Measurements from ENCODE around the gene ARHGAP24.

The ARHGAP24 gene

DNA sequence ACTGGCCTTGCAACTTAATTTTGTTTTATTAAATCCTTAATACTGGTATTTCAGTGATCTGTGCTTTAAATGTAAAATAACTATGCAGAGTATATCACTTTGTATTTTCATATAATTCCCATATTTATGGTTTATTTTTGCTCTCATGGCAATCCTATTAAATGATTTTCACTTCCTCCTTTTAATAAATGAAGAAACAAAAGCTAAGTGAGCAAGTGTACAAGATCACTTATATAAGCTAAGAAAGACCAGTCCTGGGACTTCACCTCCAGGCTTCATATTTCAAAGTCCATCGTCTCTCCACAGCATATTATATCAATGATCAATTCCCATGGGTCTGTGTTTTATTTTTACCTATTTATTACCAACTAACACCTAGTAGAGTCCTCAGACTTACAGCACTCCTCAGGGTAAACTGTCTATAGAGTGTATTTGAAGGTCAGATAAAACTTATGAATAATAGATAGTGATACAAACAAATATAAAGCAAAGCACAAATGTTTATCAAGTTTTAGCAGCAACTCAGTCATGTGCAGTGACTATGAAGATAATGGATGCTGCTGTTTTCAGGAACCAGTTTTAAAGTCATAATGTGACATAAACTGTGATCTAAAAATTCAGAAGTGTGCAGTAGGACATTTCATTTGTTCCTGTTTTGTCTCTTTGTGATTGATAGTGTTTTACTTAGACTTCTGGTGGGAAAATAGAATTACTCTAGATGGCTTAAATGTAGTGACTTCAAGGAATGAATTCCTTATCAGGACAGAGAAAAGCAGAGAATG lies 56.8 kb downstream of the ARHGAP24 start:
- no peak overlapping the region for H3K27ac Mint-ChIP-seq
- no peaks in the 10 kb centered on the region for H3K27me3 Mint-ChIP-seq (ENCODE audit: low read depth)
- no peak overlapping the region for H3K4me3 Mint-ChIP-seq
- TF ChIP-seq, protein P1, sequence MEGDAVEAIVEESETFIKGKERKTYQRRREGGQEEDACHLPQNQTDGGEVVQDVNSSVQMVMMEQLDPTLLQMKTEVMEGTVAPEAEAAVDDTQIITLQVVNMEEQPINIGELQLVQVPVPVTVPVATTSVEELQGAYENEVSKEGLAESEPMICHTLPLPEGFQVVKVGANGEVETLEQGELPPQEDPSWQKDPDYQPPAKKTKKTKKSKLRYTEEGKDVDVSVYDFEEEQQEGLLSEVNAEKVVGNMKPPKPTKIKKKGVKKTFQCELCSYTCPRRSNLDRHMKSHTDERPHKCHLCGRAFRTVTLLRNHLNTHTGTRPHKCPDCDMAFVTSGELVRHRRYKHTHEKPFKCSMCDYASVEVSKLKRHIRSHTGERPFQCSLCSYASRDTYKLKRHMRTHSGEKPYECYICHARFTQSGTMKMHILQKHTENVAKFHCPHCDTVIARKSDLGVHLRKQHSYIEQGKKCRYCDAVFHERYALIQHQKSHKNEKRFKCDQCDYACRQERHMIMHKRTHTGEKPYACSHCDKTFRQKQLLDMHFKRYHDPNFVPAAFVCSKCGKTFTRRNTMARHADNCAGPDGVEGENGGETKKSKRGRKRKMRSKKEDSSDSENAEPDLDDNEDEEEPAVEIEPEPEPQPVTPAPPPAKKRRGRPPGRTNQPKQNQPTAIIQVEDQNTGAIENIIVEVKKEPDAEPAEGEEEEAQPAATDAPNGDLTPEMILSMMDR (IDR thresholded peaks at IDR 0.05; ENCODE audit: unreplicated experiment in 3 of 3), result no peak
- H3K4me1 Mint-ChIP-seq, result no peaks in the 10 kb centered on the region
- H3K9me3 Mint-ChIP-seq, result no peaks in the 10 kb centered on the region
- H3K36me3 Mint-ChIP-seq (ENCODE audit: low read depth), result no peaks in the 10 kb centered on the region

DNA sequence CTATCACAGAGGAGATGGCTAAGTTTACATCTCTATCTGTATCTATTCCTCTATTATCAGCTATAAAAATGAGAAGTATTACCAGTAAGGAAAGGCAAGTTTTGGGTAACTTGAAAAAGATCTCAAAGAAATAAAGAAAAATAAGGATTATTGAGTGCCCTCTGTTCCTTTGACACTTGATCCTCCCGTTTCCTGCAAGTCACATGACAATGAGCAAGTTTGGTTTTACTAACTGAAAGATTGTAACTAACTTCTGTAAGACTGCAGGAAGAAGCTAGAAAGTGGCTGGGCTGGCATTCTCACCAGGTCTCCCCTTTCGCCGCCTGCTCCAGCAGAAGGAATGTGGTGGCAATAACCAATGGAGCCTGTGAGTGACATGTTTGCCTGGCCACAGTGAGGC lies 59.2 kb downstream of the ARHGAP24 start:
- H3K36me3 Mint-ChIP-seq (ENCODE audit: low read depth), result no peaks in the 10 kb centered on the region
- no peak overlapping the region for H3K27ac Mint-ChIP-seq
- no peaks in the 10 kb centered on the region for H3K4me1 Mint-ChIP-seq
- H3K9me3 Mint-ChIP-seq, result no peaks in the 10 kb centered on the region
- no peak overlapping the region for H3K4me3 Mint-ChIP-seq
- TF ChIP-seq, protein P1 (IDR thresholded peaks at IDR 0.05; ENCODE audit: unreplicated experiment in 3 of 3), result no peak
- H3K27me3 Mint-ChIP-seq (ENCODE audit: low read depth), result no peaks in the 10 kb centered on the region

DNA sequence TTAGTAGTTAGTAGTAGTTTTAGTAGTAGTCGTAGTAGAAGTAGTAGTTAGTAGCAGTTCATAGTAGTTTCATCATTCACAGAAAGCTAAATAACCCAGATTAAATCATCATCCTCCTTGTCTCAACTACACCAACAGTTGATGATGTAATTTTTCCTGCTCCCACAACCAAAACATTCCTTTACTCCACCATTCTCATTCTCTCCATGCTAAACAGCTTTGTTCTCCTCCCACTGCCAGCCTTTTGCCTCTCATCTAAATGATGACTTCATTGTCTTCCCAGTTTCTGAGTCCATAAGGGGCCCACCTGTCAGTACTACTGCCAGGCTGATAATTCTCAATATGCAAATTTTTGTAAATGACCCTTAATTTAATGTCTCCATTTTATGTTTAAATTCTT lies 68.9 kb downstream of the ARHGAP24 start:
- no peak overlapping the region for H3K4me3 Mint-ChIP-seq

GRCh38 chr4:85544751-85545150 lies 69.8 kb downstream of the ARHGAP24 start:
- Mint-ChIP-seq H3K4me1 (no peaks in the 10 kb centered on the region), H3K4me3 (no peak overlapping the region), H3K36me3 (ENCODE audit: low read depth) (no peaks in the 10 kb centered on the region), H3K27ac (no peak overlapping the region), H3K9me3 (no peaks in the 10 kb centered on the region), H3K27me3 (ENCODE audit: low read depth) (no peaks in the 10 kb centered on the region)
- TF ChIP-seq, protein P1 (IDR thresholded peaks at IDR 0.05; ENCODE audit: unreplicated experiment in 3 of 3), result no peak

More for the DNA sequence above, 68.9 kb downstream of the ARHGAP24 start:
- H3K4me1 Mint-ChIP-seq, result no peaks in the 10 kb centered on the region
- H3K27me3 Mint-ChIP-seq (ENCODE audit: low read depth), result no peaks in the 10 kb centered on the region
- TF ChIP-seq, protein P1 (IDR thresholded peaks at IDR 0.05; ENCODE audit: unreplicated experiment in 3 of 3), result no peak
- H3K9me3 Mint-ChIP-seq, result no peaks in the 10 kb centered on the region
- no peaks in the 10 kb centered on the region for H3K36me3 Mint-ChIP-seq (ENCODE audit: low read depth)
- no peak overlapping the region for H3K27ac Mint-ChIP-seq

DNA sequence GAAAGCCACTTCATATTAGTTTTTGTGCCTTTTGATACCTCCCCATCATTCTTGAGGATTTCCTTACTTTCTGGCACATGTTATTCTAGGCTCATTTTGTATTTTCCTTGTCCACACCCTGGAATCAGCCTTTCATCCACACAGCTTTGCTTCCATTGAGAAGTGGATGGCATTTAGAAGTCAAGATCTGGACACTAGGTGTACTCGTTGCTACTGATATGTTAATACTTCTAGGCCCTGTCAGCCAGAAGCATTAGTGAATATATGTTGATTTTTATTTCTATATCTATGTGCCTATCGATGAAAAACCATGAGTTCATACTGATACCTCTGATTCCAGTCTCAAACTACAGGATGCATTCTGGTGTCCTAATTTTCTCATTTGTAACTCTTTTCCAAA lies 73.2 kb downstream of the ARHGAP24 start:
- peaks cover 19% of the 10 kb centered on the region for H3K9me3 Mint-ChIP-seq
- H3K27ac Mint-ChIP-seq, result no peak overlapping the region
- peaks cover 4% of the 10 kb centered on the region for H3K36me3 Mint-ChIP-seq (ENCODE audit: low read depth)
- H3K4me1 Mint-ChIP-seq, result no peaks in the 10 kb centered on the region
- H3K4me3 Mint-ChIP-seq, result no peak overlapping the region
- no peaks in the 10 kb centered on the region for H3K27me3 Mint-ChIP-seq (ENCODE audit: low read depth)
- TF ChIP-seq, protein P1 (IDR thresholded peaks at IDR 0.05; ENCODE audit: unreplicated experiment in 3 of 3), result no peak

DNA sequence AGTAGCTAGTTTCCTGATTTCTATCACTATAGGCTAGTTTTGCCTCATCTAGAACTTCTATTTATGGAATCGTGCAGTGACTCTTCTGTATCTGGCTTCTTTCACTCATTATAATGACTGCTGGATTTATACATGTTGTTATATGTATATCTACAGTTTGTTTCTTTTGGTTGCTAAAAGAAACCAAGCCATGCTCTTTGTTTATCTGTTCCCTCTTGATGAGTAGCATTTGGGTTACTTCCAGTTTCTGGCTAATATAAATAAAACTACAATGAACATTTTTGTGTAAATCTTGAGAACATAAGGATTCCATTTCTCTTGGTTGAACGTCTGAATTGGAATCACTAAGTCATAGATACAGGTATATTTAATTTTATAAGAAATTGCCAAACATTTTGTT lies 73.9 kb downstream of the ARHGAP24 start:
- H3K27me3 Mint-ChIP-seq (ENCODE audit: low read depth), result no peaks in the 10 kb centered on the region
- H3K4me3 Mint-ChIP-seq, result no peak overlapping the region
- H3K27ac Mint-ChIP-seq, result no peak overlapping the region
- H3K36me3 Mint-ChIP-seq (ENCODE audit: low read depth), result peaks cover 4% of the 10 kb centered on the region
- H3K4me1 Mint-ChIP-seq, result no peaks in the 10 kb centered on the region
- peaks cover 24% of the 10 kb centered on the region for H3K9me3 Mint-ChIP-seq
- TF ChIP-seq, protein P1 (IDR thresholded peaks at IDR 0.05; ENCODE audit: unreplicated experiment in 3 of 3), result no peak
